Adrenal gland (tissue), 5 donors: ENCODE results near the gene GGT7.
A peak's percentile ranks its signal among the peaks of the same experiment; 100 is the strongest.

Source experiments
- CTCF ChIP-seq, 6 experiments: fragments of 450-650 bp in 4 of 6; fragments of 200-600 bp in 2 of 6; sonication (generic) in 1 of 6; IDR thresholded peaks; 1 replicate in 5 of 6; 2 replicates in 1 of 6; pipeline versions ENCODE4 v1.5.1 to v1.8.0; 2016 to 2021; ENCODE audit warnings: antibody characterized with exemption in 6 of 6, mild to moderate bottlenecking in 2 of 6, moderate library complexity in 1 of 6
- POLR2A ChIP-seq, 2 donors: fragments of 450-650 bp; IDR thresholded peaks; one replicate each; pipeline ENCODE4 v1.6.1; 2017; ENCODE audit warnings: antibody characterized with exemption in 2 of 2, mild to moderate bottlenecking in 2 of 2, moderate library complexity in 1 of 2
- donor health status: DM: no; HTN: no; CAD: no.

GRCh38 chr20:34907616-34908469, 35.2 kb upstream of the GGT7 start:
- TF ChIP-seq CTCF (IDR thresholded peaks at IDR 0.05) = no peak
- peak in 1 of 2 donors; percentile 44 for TF ChIP-seq POLR2A (IDR thresholded peaks at IDR 0.05)
